Pancreas (tissue), 10 donors: ENCODE measurements around the gene L3MBTL3. TPM values are rescaled to one million over a fixed set of nuclear protein-coding genes. Genes with fewer than 3 reads are reported as not detected.

ENCODE experiments used
- ATAC-seq, 4 donors: fragments of 200-7000 bp; cut with Tn5 transposase; one replicate each; pipeline versions ENCODE4 v1.8.0 to v1.9.1; 2020; ENCODE audit warnings: mild to moderate bottlenecking in 4 of 4, moderate library complexity in 4 of 4
- DNase-seq, 6 donors: peaks; one replicate each; pipeline ENCODE4 v3.0.0-alpha.2; 2020
- FAIRE-seq: peaks from 2 replicates; lab custom pipeline; 2012; peaks lifted over from hg19 to GRCh38; lab: Jason Lieb, UNC
- H3K27ac ChIP-seq, 4 donors: fragments of 200-600 bp; sonication (generic); 1 replicate in 3 of 4; 2 replicates in 1 of 4; pipeline versions ENCODE4 v1.5.0 to v1.8.0; 2020
- H3K27me3 ChIP-seq, 4 donors: fragments of 200-600 bp; one replicate each; pipeline ENCODE4 v1.8.0; 2021
- H3K36me3 ChIP-seq, 3 donors: fragments of 200-600 bp; sonication (generic) in 1 of 3; one replicate each; pipeline versions ENCODE4 v1.5.0 to v1.8.0; 2020 to 2021
- H3K4me1 ChIP-seq, 3 donors: fragments of 200-600 bp; one replicate each; pipeline ENCODE4 v1.8.0; 2021
- H3K4me3 ChIP-seq, 4 donors: fragments of 200-600 bp; sonication (generic) in 2 of 4; one replicate each; pipeline versions ENCODE4 v1.5.0 to v1.8.0; 2020 to 2021
- H3K9me3 ChIP-seq, 4 donors: fragments of 200-600 bp; one replicate each; pipeline ENCODE4 v1.8.0; 2021
- CTCF ChIP-seq, 4 donors: fragments of 200-600 bp; sonication (generic) in 3 of 4; IDR thresholded peaks; one replicate each; pipeline versions ENCODE4 v1.5.0 to v1.8.0; 2021; ENCODE audit warnings: antibody characterized with exemption in 4 of 4
- WGBS, 2 donors: extraction: QIAGEN DNeasy Blood & Tissue Kit; methylation state at CpG; one replicate each; pipeline ENCODE4 v1.1.7; 2013; 5-methylcytosine and 5-hydroxymethylcytosine counted together
- intact Hi-C, 3 donors: fragments of 100-400 bp; cut with DNase I; formaldehyde crosslinking; loops; one replicate each; pipeline versions ENCODE4 v1.11.1 to v1.14.2; 2022
- polyA plus RNA-seq, 2 donors: library from polyadenylated mRNA; stranded (reverse); fragments of 200-250 nt; gene quantifications; one replicate each; pipeline ENCODE4 v1.2.3, GENCODE V29; 2013
- total RNA-seq, 6 donors: library from RNA; stranded (reverse); fragmentation: NEBNext Ultra II Directional in 4 of 6; extraction: Animal tissue kit (Norgen Biotek cat#: 25700) in 4 of 6; gene quantifications; one replicate each; pipeline versions ENCODE4 v1.2.1 to v1.2.4, GENCODE V29; 2021 to 2023
- donor health status: healthy with polysubstance abuse.
- donor health status: DM: no; HTN: no; CAD: no; lungs with moderate emphysema.
- donor health status: DM: no; HTN: no; CAD: no.
- donor health status: control.
- donor health status: control.
- donor health status: Bipolar disorder and iron deficiency.
- donor health status: DM: yes; HTN: yes; CAD: no.
- donor health status: DM: no; HTN: no; CAD: no.
- donor health status: DM: no; HTN: no; CAD: no.
- donor health status: DM: yes; HTN: yes; CAD: no.

The L3MBTL3 gene
- total and polyA plus RNA-seq, 8 donors: 0.95 to 5.3 (median 3.1) TPM

GRCh38 chr6:130045622-130046021, 27.2 kb downstream of the L3MBTL3 start:
- H3K4me3 ChIP-seq: no peak overlapping the region
- no peak for DNase-seq
- no peaks in the 10 kb centered on the region for H3K36me3 ChIP-seq
- no peaks in the 10 kb centered on the region for H3K4me1 ChIP-seq
- H3K27me3 ChIP-seq: no peaks in the 10 kb centered on the region
- no peak for ATAC-seq
- intact Hi-C loops: no loop called here
- H3K9me3 ChIP-seq: no peaks in the 10 kb centered on the region
- no peak for TF ChIP-seq CTCF (IDR thresholded peaks at IDR 0.05)
- H3K27ac ChIP-seq: no peak overlapping the region
- no peak for FAIRE-seq
- WGBS, 2 donors: 70 to 91% methylated on average over 2 of the region's 2 CpGs

GRCh38 chr6:130046671-130047070, 28.3 kb downstream of the L3MBTL3 start:
- no peak for DNase-seq
- TF ChIP-seq CTCF (IDR thresholded peaks at IDR 0.05): no peak
- Histone ChIP-seq H3K27me3 (no peaks in the 10 kb centered on the region), H3K36me3 (no peaks in the 10 kb centered on the region), H3K4me3 (no peak overlapping the region), H3K9me3 (no peaks in the 10 kb centered on the region), H3K4me1 (no peaks in the 10 kb centered on the region), H3K27ac (no peak overlapping the region)
- intact Hi-C loops: no loop called here
- 82 to 88% methylated on average over 1 of the region's 1 CpG for WGBS, 2 donors
- no peak for ATAC-seq
- no peak for FAIRE-seq

GRCh38 chr6:130047088-130047995, 29.0 kb downstream of the L3MBTL3 start:
- no peaks in the 10 kb centered on the region for H3K27me3 ChIP-seq
- WGBS, 2 donors: 67 to 81% methylated on average over 4 of the region's 4 CpGs
- DNase-seq (no peak), FAIRE-seq (no peak), ATAC-seq (no peak)
- H3K4me3 ChIP-seq: no peak overlapping the region
- no peak overlapping the region for H3K27ac ChIP-seq
- no peak for TF ChIP-seq CTCF (IDR thresholded peaks at IDR 0.05)
- intact Hi-C loops: no loop called here
- H3K4me1 ChIP-seq: no peaks in the 10 kb centered on the region
- H3K36me3 ChIP-seq: no peaks in the 10 kb centered on the region
- H3K9me3 ChIP-seq: no peaks in the 10 kb centered on the region

- Histone ChIP-seq H3K4me1 (no peaks in the 10 kb centered on the region), H3K9me3 (no peaks in the 10 kb centered on the region), H3K27ac (no peak overlapping the region), H3K27me3 (no peaks in the 10 kb centered on the region), H3K36me3 (peaks cover 0 to 3% (median 0%) of the 10 kb centered on the region in 3 donors), H3K4me3 (no peak overlapping the region)
- WGBS, 2 donors: 86 to 92% methylated on average over 2 of the region's 2 CpGs
- DNase-seq (no peak), ATAC-seq (no peak), FAIRE-seq (no peak)
- intact Hi-C loops: no loop called here
- no peak for TF ChIP-seq CTCF (IDR thresholded peaks at IDR 0.05)
Observed at GRCh38 chr6:130050230-130050629, 31.8 kb downstream of the L3MBTL3 start.

GRCh38 chr6:130054725-130055124, 36.3 kb downstream of the L3MBTL3 start:
- DNase-seq: no peak
- 88 to 92% methylated on average over 7 of the region's 7 CpGs for WGBS, 2 donors
- Histone ChIP-seq H3K27me3 (no peaks in the 10 kb centered on the region), H3K27ac (no peak overlapping the region), H3K36me3 (peaks cover 0 to 3% (median 0%) of the 10 kb centered on the region in 3 donors), H3K4me1 (no peaks in the 10 kb centered on the region), H3K4me3 (no peak overlapping the region), H3K9me3 (no peaks in the 10 kb centered on the region)
- intact Hi-C loops: no loop called here
- FAIRE-seq: no peak
- TF ChIP-seq CTCF (IDR thresholded peaks at IDR 0.05): no peak
- no peak for ATAC-seq
